Measurements from ENCODE around the gene DEPDC5.
"Not testable (repeated sequence)": the region's sequence is repeated elsewhere in the genome, so short reads cannot be mapped to it uniquely, and the experiment has no call there.

DEPDC5 gene

GRCh38 chr22:31815383-31815814 lies 61.6 kb downstream of the DEPDC5 start:
- not testable (repeated sequence) for DNase-seq (ENCODE audit: low read depth in 2 of 2)

DNA sequence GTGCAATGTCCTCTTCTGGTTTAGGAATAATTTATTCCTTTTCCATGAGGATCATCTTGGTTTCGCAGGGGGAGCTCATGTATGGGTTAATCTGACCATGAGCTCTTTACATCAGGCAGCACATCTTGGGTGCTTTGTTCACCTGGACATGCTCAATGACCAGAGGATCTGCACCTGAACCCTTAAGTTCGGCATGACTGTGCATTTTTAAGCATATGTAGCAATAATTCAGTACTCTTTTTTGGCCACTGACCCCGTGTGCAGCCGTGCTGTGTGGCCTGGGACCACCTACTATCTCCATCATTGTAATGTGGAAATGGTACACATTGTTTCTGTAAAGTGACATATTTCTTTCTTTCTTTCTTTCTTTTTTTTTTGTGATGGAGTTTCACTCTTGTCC lies 62.9 kb downstream of the DEPDC5 start:
- DNase-seq (ENCODE audit: low read depth in 2 of 2) = no peak

- DNase-seq (ENCODE audit: low read depth in 2 of 2) = no peak
Observed at GRCh38 chr22:31818481-31819392, 64.9 kb downstream of the DEPDC5 start.

DNA sequence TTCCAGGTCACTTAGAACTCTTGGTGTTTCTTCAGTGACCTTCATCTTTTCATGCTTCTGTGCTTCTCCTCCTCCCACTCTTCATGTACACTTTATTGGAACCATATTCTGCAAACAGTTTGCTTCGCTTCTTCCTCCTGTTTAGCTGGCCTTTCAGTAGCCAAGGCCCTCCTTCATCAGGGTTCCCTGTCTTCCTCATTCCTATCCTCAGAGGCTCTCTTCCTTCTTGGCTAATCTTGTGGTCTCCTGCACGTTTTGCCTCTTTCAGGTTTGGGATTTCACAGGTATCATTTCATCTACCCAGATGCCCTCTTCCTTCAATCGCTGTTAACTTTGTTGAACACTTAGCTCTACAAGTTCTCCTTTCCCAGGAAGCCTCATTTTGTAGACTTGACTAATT lies 66.8 kb downstream of the DEPDC5 start:
- no peak for DNase-seq (ENCODE audit: low read depth in 2 of 2)

DNA sequence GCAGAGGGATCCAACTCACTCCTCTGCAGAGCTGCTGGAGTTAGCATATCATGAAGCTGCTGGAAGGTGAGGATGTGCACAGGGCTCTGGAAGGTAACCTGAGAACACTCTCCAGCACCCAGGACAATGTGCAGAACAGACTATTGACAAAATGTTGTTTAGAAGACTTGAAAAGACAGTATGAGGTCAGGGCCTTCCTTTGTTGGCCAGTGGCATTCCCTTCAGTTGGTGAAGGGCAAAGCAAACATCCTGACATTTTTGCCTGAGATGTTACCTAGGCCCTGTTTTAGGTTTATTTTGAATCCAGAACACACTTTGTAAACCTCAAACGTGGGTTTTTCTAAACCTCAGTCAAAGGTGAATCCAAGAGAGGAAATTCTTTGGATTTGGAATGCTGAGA lies 67.8 kb downstream of the DEPDC5 start:
- no peak for DNase-seq (ENCODE audit: low read depth in 2 of 2)

DNA sequence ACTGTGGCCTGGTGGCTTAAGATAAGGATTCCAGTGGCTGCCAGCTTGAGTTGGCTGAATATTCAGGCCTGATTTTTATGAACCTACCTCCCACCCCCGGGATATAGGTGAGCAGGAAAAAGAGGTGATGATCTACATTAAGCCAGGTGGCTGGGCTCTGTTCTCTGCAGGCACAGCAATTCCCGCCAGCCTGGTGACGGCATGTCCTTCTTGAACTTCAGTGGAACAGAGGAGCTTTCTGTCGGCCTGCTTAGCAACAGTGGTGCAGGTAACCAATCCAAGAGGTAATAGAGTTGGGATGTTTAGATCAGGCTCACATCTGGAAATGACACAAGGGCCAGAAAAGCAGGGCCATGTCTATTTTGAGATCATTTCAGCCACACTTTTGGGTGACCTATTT lies 68.7 kb downstream of the DEPDC5 start:
- DNase-seq (ENCODE audit: low read depth in 2 of 2) = no peak

GRCh38 chr22:31825513-31825912 lies 71.7 kb downstream of the DEPDC5 start:
- no peak for DNase-seq (ENCODE audit: low read depth in 2 of 2)

GRCh38 chr22:31826443-31826842 lies 72.6 kb downstream of the DEPDC5 start:
- no peak for DNase-seq (ENCODE audit: low read depth in 2 of 2)

DNA sequence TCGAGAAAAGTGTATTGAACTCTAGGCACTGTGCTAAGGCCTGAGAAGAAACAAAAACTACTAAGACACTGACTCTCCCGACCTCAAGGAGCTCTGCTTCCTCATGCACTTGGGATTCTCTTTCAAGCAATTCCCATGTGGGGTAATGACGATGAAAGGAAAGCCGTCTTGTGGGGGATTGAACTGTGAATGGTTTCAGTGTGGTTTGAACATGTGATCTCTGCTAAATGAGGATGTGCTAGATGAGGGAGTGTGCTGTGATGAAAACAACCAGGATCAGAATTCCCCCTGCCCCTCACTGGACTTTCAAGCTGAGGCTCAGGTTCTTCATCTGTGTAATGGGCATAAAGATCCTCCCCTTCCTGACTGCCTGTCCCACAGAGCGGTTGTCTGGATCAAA lies 74.9 kb downstream of the DEPDC5 start:
- no peak for DNase-seq (ENCODE audit: low read depth in 2 of 2)

GRCh38 chr22:31829505-31829904 lies 75.7 kb downstream of the DEPDC5 start:
- DNase-seq (ENCODE audit: low read depth in 2 of 2) = peak in 1 of 2 donors; percentile 1

GRCh38 chr22:31830721-31831070 lies 76.9 kb downstream of the DEPDC5 start:
- no peak for DNase-seq (ENCODE audit: low read depth in 2 of 2)

DNA sequence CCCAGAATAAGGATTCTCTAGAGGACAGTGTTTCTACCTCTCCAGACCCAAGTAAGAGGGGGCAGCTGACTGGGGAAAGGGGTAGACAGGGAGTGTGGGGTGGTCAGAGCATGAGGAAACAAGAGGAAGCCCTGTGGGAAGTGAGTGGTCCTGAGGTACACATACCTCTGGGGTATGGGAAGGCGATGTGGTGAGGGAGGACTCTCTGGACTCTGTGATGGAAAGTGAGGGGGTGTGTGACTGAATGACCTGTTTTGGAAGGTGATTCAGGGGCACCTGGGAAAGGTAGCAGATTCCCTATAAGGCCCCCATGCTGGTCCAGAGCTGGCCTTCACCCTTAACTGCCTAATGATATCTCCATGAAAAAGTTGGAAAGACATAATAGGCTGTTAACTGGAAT lies 80.1 kb downstream of the DEPDC5 start:
- no peak for DNase-seq (ENCODE audit: low read depth in 2 of 2)

DNA sequence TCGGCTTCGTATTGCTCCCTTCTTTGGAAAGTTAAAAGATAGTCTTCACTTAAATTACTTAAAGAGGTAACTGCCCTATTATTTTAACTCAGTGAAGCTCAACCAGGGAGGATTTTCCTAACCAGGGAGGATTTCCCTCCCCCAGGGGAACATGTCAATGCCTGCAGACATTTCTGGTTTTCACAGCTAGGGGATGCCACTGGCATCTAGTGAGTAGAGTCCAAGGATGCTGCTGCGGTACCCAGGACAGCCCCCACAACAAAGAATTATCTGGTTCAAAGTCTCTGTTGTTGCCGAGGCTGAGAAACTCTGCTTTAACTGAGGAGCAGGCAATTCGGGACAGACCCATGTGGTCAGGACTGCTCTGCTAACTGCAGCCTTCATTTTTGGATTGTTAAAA lies 82.2 kb downstream of the DEPDC5 start:
- DNase-seq (ENCODE audit: low read depth in 2 of 2) = no peak

DNA sequence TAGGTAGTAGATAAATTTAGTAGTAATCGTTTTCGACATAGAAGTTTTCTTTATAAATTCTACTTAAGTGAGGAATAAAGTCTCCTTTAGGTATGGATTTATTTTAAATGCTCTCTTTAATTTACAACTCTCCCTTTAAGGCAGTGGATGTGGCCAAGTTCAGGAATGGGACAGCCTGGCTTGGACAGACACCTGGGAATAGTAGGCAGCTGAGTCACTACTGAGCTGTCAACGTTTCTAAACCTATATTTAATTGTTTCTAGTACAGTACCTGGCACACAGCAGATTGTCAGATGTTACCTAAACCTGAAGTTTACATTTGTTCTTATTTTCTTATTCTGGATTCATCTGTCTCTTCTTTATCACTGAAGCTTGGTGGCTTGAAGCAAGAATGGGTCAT lies 85.1 kb downstream of the DEPDC5 start:
- no peak for DNase-seq (ENCODE audit: low read depth in 2 of 2)

- DNase-seq (ENCODE audit: low read depth in 2 of 2) = no peak
Observed at GRCh38 chr22:31839986-31840385, 86.2 kb downstream of the DEPDC5 start.

- DNase-seq (ENCODE audit: low read depth in 2 of 2) = no peak
Observed at GRCh38 chr22:31840585-31840984, 86.8 kb downstream of the DEPDC5 start.

GRCh38 chr22:31841078-31841827 lies 87.4 kb downstream of the DEPDC5 start:
- DNase-seq (ENCODE audit: low read depth in 2 of 2) = no peak

DNA sequence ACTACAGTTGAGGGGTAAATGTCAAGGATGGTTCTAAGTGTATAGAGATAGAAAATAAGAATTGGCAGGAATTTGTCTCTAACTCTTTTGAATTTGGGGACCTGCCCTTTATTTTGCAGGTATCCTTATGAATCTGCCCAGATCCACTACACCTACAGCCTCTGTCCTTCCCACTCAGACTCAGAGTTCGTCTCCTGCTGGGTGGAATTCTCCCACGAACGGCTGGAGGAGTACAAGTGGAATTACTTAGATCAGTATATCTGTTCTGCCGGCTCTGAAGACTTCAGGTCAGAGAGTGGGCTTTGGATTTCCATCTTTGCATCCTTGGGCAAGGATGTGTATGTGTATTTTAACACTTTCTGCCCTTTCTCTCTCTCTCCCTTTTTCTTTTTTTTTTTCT lies 89.7 kb downstream of the DEPDC5 start:
- DNase-seq (ENCODE audit: low read depth in 2 of 2) = no peak

DNA sequence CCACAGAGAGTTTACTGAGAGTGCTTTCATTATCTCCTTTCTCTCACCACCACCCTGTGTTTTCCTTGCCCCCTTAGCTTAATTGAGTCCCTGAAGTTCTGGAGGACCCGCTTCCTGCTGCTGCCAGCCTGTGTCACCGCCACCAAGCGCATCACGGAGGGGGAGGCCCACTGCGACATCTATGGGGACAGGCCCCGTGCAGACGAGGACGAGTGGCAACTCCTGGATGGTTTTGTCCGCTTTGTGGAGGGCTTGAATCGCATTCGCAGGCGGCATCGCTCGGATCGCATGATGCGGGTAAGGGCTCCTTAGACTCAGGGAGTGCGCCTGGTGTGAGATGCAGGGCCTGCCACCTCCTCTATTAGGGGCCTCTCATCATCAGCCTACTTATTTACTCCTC lies 91.1 kb downstream of the DEPDC5 start:
- no peak for DNase-seq (ENCODE audit: low read depth in 2 of 2)

DNA sequence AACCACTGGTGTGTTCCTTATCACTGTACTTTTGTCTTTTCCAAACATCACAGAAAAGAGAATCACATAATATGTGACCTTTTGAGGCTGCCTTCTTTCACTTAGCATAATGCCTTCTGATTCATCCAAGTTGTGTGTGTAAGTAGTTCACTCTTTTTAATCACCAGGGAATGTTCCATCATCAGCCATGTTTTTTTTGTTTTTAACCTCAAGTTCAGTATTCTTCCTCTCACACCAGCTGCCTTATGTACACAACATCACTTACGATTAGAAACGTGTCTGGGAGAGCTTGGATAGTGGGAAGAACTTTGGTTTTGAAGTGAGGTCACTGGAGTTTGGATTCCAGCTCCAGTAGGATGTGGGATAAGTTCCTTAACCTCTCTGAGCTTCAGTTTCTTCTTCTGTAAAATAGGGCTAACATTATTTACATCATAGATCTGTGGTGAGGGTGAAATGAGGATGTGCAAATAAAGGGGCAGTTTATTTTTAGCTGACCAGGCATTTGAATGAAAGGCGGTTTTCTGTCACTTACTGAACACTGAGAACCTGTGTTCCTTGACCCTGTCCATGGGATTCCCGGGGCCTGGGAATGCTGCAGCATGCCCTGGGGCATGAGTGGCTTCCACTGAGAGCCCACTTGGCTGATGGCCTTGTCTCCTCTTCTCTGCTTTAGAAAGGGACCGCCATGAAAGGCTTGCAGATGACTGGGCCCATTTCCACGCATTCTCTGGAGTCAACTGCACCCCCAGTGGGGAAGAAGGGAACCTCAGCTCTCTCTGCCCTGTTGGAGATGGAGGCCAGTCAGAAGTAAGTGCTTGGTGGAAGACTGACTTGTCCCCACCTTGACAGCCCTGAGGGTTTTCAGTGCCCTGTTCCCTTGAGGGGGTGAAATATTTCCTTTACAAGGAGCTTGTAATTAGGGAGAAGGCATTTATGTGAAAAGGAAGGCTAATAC lies 92.6 kb downstream of the DEPDC5 start:
- DNase-seq (ENCODE audit: low read depth in 2 of 2) = no peak

DNA sequence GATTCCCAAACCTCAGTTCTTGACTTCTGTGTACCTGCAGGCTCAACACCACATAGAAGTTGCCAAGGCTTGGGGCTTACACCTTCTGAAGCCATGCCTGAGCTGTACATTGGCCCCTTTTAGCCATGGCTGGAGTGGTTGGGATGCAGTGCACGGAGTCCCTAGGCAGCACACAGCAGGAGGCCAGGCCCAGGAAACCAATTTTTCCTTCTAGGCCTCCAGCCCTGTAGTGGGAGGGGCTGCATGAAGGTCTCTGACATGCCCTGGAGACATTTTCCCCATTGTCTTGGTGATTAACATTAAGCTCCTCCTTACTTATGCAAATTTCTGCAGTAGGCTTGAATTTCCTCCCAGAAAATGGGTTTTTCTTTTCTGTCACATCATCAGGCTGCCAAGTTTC lies 94.6 kb downstream of the DEPDC5 start:
- no peak for DNase-seq (ENCODE audit: low read depth in 2 of 2)

GRCh38 chr22:31850135-31850534 lies 96.3 kb downstream of the DEPDC5 start:
- DNase-seq (ENCODE audit: low read depth in 2 of 2) = no peak

All from stimulated activated CD8-positive, alpha-beta memory T cell treated with anti-CD3 and anti-CD28 coated beads, Interleukin-2, amount 100 ng/mL, for 1 hour (primary cell).